Measurements from ENCODE around the gene ENAH. TPM values are rescaled to one million over a fixed set of nuclear protein-coding genes. Genes with fewer than 3 reads are reported as not detected.

ENAH gene
- polyA plus RNA-seq, 1 donor (not counting 4 experiments of a cell fraction or from before 2014, with no cell fraction given), result 61.0 TPM

GRCh38 chr1:225691377-225691776 is 38.5 kb upstream of the ENAH start:
- H3K27me3 ChIP-seq (ENCODE audit: control insufficient read depth, extremely low read depth, insufficient read depth, low read length), result no peaks in the 10 kb centered on the region
- H4K20me1 ChIP-seq (ENCODE audit: control insufficient read depth, extremely low read depth, insufficient read depth, low read length), result no peaks in the 10 kb centered on the region
- H3K9me1 ChIP-seq (ENCODE audit: control insufficient read depth, extremely low read depth, insufficient read depth, low read length), result no peaks in the 10 kb centered on the region
- no peaks in the 10 kb centered on the region for H3K79me2 ChIP-seq (ENCODE audit: control insufficient read depth, insufficient read depth, low read length)
- no peak for DNase-seq (ENCODE audit: low read depth, low spot score)
- no peak overlapping the region for H2AFZ ChIP-seq (ENCODE audit: control insufficient read depth, low read length)
- H3K9me3 ChIP-seq (ENCODE audit: control insufficient read depth, low read depth, low read length), result no peaks in the 10 kb centered on the region
- H3K36me3 ChIP-seq (ENCODE audit: control insufficient read depth in 2 of 2, extremely low read depth in 1 of 2, insufficient read depth in 2 of 2, low read length in 2 of 2), result no peaks in the 10 kb centered on the region
- peaks cover 10% of the 10 kb centered on the region for H3K4me1 ChIP-seq (ENCODE audit: control insufficient read depth, extremely low read depth, insufficient read depth, low read length)
- no peak overlapping the region for H3K9ac ChIP-seq (ENCODE audit: control insufficient read depth, extremely low read depth, insufficient read depth, low read length)
- H3K27ac ChIP-seq (ENCODE audit: control insufficient read depth, insufficient read depth, low read length), result no peak overlapping the region
- H3K4me2 ChIP-seq (ENCODE audit: control insufficient read depth, extremely low read depth, insufficient read depth, low read depth, low read length), result no peak overlapping the region
- FAIRE-seq, result no peak
- no peak overlapping the region for H3K4me3 ChIP-seq (ENCODE audit: control insufficient read depth in 2 of 3, extremely low read depth in 1 of 3, insufficient read depth in 2 of 3, low read depth in 1 of 3, low read length in 3 of 3)
- dilution Hi-C loops (cut with MboI; ENCODE audit: extremely low pct_ligation_motif_present, low sequenced_read_pairs), result no loop called here
- TF ChIP-seq, protein P1, sequence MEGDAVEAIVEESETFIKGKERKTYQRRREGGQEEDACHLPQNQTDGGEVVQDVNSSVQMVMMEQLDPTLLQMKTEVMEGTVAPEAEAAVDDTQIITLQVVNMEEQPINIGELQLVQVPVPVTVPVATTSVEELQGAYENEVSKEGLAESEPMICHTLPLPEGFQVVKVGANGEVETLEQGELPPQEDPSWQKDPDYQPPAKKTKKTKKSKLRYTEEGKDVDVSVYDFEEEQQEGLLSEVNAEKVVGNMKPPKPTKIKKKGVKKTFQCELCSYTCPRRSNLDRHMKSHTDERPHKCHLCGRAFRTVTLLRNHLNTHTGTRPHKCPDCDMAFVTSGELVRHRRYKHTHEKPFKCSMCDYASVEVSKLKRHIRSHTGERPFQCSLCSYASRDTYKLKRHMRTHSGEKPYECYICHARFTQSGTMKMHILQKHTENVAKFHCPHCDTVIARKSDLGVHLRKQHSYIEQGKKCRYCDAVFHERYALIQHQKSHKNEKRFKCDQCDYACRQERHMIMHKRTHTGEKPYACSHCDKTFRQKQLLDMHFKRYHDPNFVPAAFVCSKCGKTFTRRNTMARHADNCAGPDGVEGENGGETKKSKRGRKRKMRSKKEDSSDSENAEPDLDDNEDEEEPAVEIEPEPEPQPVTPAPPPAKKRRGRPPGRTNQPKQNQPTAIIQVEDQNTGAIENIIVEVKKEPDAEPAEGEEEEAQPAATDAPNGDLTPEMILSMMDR (optimal IDR thresholded peaks at IDR 0.05 in 1 of 3, IDR thresholded peaks at IDR 0.05 in 1 of 3, conservative IDR thresholded peaks at IDR 0.05 in 1 of 3; ENCODE audit: extremely low read depth in 1 of 3, insufficient read depth in 2 of 3, low read length in 3 of 3), result no peak
- no peak for TF ChIP-seq EZH2 (IDR thresholded peaks at IDR 0.05; ENCODE audit: low read length)

- no peaks in the 10 kb centered on the region for H3K36me3 ChIP-seq (ENCODE audit: control insufficient read depth in 2 of 2, extremely low read depth in 1 of 2, insufficient read depth in 2 of 2, low read length in 2 of 2)
Measured at GRCh38 chr1:225689882-225690459, 37.0 kb upstream of the ENAH start.

More at GRCh38 chr1:225689882-225690459, 37.0 kb upstream of the ENAH start:
- Histone ChIP-seq H3K27ac (ENCODE audit: control insufficient read depth, insufficient read depth, low read length) (no peak overlapping the region), H2AFZ (ENCODE audit: control insufficient read depth, low read length) (no peak overlapping the region), H3K4me1 (ENCODE audit: control insufficient read depth, extremely low read depth, insufficient read depth, low read length) (peaks cover 7% of the 10 kb centered on the region), H3K9me3 (ENCODE audit: control insufficient read depth, low read depth, low read length) (no peaks in the 10 kb centered on the region), H3K9me1 (ENCODE audit: control insufficient read depth, extremely low read depth, insufficient read depth, low read length) (no peaks in the 10 kb centered on the region), H4K20me1 (ENCODE audit: control insufficient read depth, extremely low read depth, insufficient read depth, low read length) (no peaks in the 10 kb centered on the region), H3K27me3 (ENCODE audit: control insufficient read depth, extremely low read depth, insufficient read depth, low read length) (no peaks in the 10 kb centered on the region), H3K4me3 (ENCODE audit: control insufficient read depth in 2 of 3, extremely low read depth in 1 of 3, insufficient read depth in 2 of 3, low read depth in 1 of 3, low read length in 3 of 3) (no peak overlapping the region), H3K9ac (ENCODE audit: control insufficient read depth, extremely low read depth, insufficient read depth, low read length) (no peak overlapping the region), H3K4me2 (ENCODE audit: control insufficient read depth, extremely low read depth, insufficient read depth, low read depth, low read length) (no peak overlapping the region), H3K79me2 (ENCODE audit: control insufficient read depth, insufficient read depth, low read length) (no peaks in the 10 kb centered on the region)
- dilution Hi-C loops (cut with MboI; ENCODE audit: extremely low pct_ligation_motif_present, low sequenced_read_pairs), result no loop called here
- no peak for DNase-seq (ENCODE audit: low read depth, low spot score)
- TF ChIP-seq EZH2 (IDR thresholded peaks at IDR 0.05; ENCODE audit: low read length), result no peak
- TF ChIP-seq, protein P1 (optimal IDR thresholded peaks at IDR 0.05 in 1 of 3, IDR thresholded peaks at IDR 0.05 in 1 of 3, conservative IDR thresholded peaks at IDR 0.05 in 1 of 3; ENCODE audit: extremely low read depth in 1 of 3, insufficient read depth in 2 of 3, low read length in 3 of 3), result no peak
- FAIRE-seq, result no peak
